ENCODE measurements around the gene RTKN. TPM values are rescaled to one million over a fixed set of nuclear protein-coding genes. Genes with fewer than 3 reads are reported as not detected.

The RTKN gene
- total RNA-seq, 4 donors from 2014 or later, result 2.2 to 17.6 (median 5.9) TPM

DNA sequence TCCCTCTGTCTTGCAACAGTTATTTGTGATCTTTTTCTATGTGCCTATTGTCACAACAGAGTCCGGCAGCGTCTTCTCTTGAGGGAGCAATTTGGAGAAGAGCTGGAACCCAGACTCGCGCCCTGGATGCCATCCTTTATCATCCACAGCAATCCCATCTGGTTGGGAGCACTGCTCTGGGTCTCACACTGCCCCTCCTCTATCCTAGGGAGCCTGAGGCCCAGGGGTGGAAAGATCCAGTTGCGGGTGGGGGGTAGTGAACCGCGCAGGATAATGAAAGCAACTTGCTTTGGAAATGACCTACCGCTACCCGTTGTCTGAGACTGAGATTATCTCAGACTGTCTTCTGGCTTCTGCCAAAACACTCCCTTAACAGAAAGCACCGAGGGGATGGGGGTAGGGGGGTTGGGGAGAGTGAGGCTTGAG is 17.2 kb upstream of the RTKN start:
- H3K4me3 ChIP-seq, result peak overlapping the region; percentile 56 to 70 (median 64)
- H3K27ac ChIP-seq, result peak overlapping the region; percentile 59 to 84 (median 73)
- in situ Hi-C loops (cut with MboI; ENCODE audit: low sequenced_read_pairs in 4 of 4) (loop anchor here in 1 of 4 donors (25.0 kb wide), 1 partner anchor 378 kb away; the partner anchor contains the start of gene HK2), intact Hi-C loops (cut with DNase I; ENCODE audit: low total_unique reads) (loop anchor here (10.0 kb wide), 3 partner anchors 264 to 1224 kb away; partner anchors contain the start of genes CCT7, HK2, MTHFD2 and PRADC1)
- ATAC-seq, result no peak
- TF ChIP-seq, protein P1, sequence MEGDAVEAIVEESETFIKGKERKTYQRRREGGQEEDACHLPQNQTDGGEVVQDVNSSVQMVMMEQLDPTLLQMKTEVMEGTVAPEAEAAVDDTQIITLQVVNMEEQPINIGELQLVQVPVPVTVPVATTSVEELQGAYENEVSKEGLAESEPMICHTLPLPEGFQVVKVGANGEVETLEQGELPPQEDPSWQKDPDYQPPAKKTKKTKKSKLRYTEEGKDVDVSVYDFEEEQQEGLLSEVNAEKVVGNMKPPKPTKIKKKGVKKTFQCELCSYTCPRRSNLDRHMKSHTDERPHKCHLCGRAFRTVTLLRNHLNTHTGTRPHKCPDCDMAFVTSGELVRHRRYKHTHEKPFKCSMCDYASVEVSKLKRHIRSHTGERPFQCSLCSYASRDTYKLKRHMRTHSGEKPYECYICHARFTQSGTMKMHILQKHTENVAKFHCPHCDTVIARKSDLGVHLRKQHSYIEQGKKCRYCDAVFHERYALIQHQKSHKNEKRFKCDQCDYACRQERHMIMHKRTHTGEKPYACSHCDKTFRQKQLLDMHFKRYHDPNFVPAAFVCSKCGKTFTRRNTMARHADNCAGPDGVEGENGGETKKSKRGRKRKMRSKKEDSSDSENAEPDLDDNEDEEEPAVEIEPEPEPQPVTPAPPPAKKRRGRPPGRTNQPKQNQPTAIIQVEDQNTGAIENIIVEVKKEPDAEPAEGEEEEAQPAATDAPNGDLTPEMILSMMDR (IDR thresholded peaks at IDR 0.05 in 4 of 5, conservative IDR thresholded peaks at IDR 0.05 in 1 of 5), result no peak
- no peak for TF ChIP-seq POLR2A (IDR thresholded peaks at IDR 0.05)
- H3K27me3 ChIP-seq, result no peaks in the 10 kb centered on the region
- peaks cover 0 to 29% of the 10 kb centered on the region in 2 donors for H3K36me3 ChIP-seq
- H3K9me3 ChIP-seq, result no peaks in the 10 kb centered on the region
- no peak for DNase-seq
- H3K4me1 ChIP-seq, result peaks cover 26 to 34% of the 10 kb centered on the region in 2 donors

DNA sequence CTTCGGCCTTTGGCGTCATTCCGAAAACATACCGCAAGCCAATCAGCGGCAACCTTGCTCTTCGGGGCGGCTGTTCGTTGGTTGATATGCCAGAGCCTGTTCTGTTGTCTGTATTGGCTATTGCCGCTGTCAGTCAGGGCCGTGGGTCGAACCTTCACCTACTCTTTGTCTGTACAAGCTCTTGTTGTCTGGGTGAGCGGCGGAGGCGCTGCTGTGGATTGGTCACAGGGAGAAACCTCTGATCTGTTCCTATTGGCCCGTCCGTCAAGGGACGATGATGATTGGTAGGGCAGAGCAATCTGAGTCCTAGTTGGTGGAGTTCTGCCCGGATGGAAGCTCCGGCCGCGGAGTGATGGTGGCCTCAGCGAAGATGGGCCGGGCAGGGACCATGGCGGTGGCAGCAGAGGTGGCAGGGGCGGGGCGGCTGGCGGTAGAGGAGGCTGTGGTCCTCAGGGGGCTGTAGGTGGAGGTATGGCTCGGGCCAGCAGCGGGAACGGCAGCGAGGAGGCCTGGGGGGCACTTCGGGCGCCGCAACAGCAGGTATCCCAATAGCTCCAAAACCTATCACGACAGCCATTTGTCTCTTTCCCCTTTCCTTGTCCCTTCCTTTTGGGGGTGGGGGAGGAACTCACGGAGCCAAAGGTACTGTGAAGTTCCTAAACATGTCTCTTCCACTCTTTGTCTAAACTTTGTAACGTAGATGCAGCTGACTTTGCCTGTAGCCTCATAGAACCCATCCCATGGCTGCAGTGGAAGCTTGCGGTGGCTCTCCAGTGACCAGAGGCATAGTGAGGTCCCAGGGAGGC is 16.6 kb upstream of the RTKN start, which contains the start of gene WBP1:
Gene WBP1 (plus strand): TSS at position 307 of the 806 bp plus-strand sequence. CDS start 165 bp downstream, at position 472.
- Histone ChIP-seq H3K4me3 (peak within 1 kb of the TSS; percentile 67 to 92 (median 71)), H3K27ac (peak within 1 kb of the TSS; percentile 84 to 94 (median 88)), H3K36me3 (peaks cover 0 to 29% of the 10 kb centered on the region in 2 donors), H3K9me3 (no peaks in the 10 kb centered on the region), H3K4me1 (peaks cover 24 to 32% of the 10 kb centered on the region in 2 donors), H3K27me3 (no peaks in the 10 kb centered on the region)
- ATAC-seq (peak; percentile 92 to 93), DNase-seq (peak; percentile 100)
- TF ChIP-seq, protein P1 (IDR thresholded peaks at IDR 0.05 in 4 of 5, conservative IDR thresholded peaks at IDR 0.05 in 1 of 5), result no peak
- peak; percentile 22 to 23 for TF ChIP-seq POLR2A (IDR thresholded peaks at IDR 0.05)
- intact Hi-C loops (cut with DNase I; ENCODE audit: low total_unique reads) (loop anchor here (10.0 kb wide), 3 partner anchors 264 to 1224 kb away; partner anchors contain the start of genes CCT7, HK2, MTHFD2 and PRADC1), in situ Hi-C loops (cut with MboI; ENCODE audit: low sequenced_read_pairs in 4 of 4) (loop anchor here in 1 of 4 donors (25.0 kb wide), 1 partner anchor 379 kb away; the partner anchor contains the start of gene HK2)

DNA sequence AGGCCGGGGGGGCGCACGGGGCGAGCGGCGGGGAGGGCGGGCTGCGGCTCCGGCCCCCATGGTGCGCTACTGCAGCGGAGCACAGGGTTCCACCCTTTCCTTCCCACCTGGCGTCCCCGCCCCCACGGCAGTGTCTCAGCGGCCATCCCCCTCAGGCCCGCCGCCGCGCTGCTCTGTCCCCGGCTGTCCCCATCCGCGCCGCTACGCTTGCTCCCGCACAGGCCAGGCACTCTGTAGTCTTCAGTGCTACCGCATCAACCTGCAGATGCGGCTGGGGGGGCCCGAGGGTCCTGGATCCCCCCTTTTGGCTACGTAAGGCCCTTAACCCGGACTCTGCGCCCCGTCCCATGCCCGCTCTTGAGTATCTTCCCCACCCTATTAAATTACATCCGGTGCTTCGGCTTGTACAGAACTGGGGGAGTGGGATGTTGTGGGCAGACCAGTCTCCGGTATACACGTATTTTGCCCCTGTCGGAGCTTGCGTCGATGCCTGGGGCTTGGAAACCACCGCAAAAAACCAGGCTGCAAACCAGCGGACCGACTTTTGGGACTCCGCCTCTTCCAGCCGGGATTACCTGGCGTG is 15.9 kb upstream of the RTKN start:
- intact Hi-C loops (cut with DNase I; ENCODE audit: low total_unique reads), result loop anchor here (10.0 kb wide), 3 partner anchors 263 to 1223 kb away; partner anchors contain the start of genes CCT7, HK2, MTHFD2 and PRADC1
- H3K4me3 ChIP-seq, result peak overlapping the region; percentile 67 to 92 (median 71)
- H3K4me1 ChIP-seq, result peaks cover 24 to 32% of the 10 kb centered on the region in 2 donors
- DNase-seq (no peak), ATAC-seq (peak; percentile 7 to 9)
- H3K9me3 ChIP-seq, result no peaks in the 10 kb centered on the region
- in situ Hi-C loops (cut with MboI; ENCODE audit: low sequenced_read_pairs in 4 of 4), result loop anchor here in 1 of 4 donors (25.0 kb wide), 1 partner anchor 380 kb away; the partner anchor contains the start of gene HK2
- no peaks in the 10 kb centered on the region for H3K27me3 ChIP-seq
- peak; percentile 45 to 77 for TF ChIP-seq POLR2A (IDR thresholded peaks at IDR 0.05)
- TF ChIP-seq, protein P1 (IDR thresholded peaks at IDR 0.05 in 4 of 5, conservative IDR thresholded peaks at IDR 0.05 in 1 of 5), result no peak
- H3K36me3 ChIP-seq, result peaks cover 0 to 25% of the 10 kb centered on the region in 2 donors
- H3K27ac ChIP-seq, result peak overlapping the region; percentile 84 to 94 (median 88)

DNA sequence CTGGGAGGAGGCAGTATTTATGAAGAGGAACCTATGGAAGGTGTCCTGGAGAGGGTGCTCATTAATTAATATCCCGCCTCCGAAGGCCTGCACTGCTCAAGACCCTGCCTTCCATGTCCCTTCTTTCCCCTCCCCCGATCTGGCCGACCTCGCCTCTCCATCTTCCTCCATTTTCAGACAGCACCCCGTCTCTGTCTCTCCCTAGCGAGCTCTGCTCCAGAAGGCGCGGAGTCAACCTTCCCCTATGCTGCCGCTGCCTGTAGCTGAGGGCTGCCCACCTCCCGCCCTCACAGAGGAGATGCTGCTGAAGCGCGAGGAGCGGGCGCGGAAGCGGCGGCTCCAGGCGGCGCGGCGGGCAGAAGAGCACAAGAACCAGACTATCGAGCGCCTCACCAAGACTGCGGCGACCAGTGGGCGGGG is 15.4 kb upstream of the RTKN start:
- H3K36me3 ChIP-seq, result peaks cover 0 to 21% of the 10 kb centered on the region in 2 donors
- ATAC-seq, result no peak
- DNase-seq, result no peak
- no peak for TF ChIP-seq POLR2A (IDR thresholded peaks at IDR 0.05)
- TF ChIP-seq, protein P1 (IDR thresholded peaks at IDR 0.05 in 4 of 5, conservative IDR thresholded peaks at IDR 0.05 in 1 of 5), result no peak
- H3K9me3 ChIP-seq, result no peaks in the 10 kb centered on the region
- H3K4me3 ChIP-seq, result peak overlapping the region; percentile 67 to 92 (median 71)
- no peaks in the 10 kb centered on the region for H3K27me3 ChIP-seq
- in situ Hi-C loops (cut with MboI; ENCODE audit: low sequenced_read_pairs in 4 of 4), result loop anchor here in 1 of 4 donors (25.0 kb wide), 1 partner anchor 380 kb away; the partner anchor contains the start of gene HK2
- intact Hi-C loops (cut with DNase I; ENCODE audit: low total_unique reads), result loop anchor here (10.0 kb wide), 3 partner anchors 262 to 1222 kb away; partner anchors contain the start of genes CCT7, HK2, MTHFD2 and PRADC1
- H3K27ac ChIP-seq, result peak overlapping the region; percentile 84 to 94 (median 88)
- peaks cover 24 to 32% of the 10 kb centered on the region in 2 donors for H3K4me1 ChIP-seq
